ENCODE measurements around the gene CDKL2. TPM values are rescaled to one million over a fixed set of nuclear protein-coding genes. Genes with fewer than 3 reads are reported as not detected.

The CDKL2 gene
- total and polyA plus RNA-seq, 9 of the 15 experiments (the other 6 are each of a cell fraction or from before 2014, with no cell fraction given) = 0.01 to 0.16 TPM; not detected in 7

GRCh38 chr4:75672461-75673026 lies 42.2 kb upstream of the CDKL2 start (continued):
- TF ChIP-seq XRCC3 (IDR thresholded peaks at IDR 0.05) (no peak), BDP1 (IDR thresholded peaks at IDR 0.05; ENCODE audit: insufficient read depth, insufficient read length) (no peak), KDM1A (IDR thresholded peaks at IDR 0.05) (0 out of 4 replicates have a peak, but pooled peaks of 1 of the 2 experiments have one; percentile 35), SPI1 (IDR thresholded peaks at IDR 0.05; ENCODE audit: borderline replicate concordance, low read depth, low read length) (0 out of 2 replicates have a peak, but pooled peaks have one; percentile 12), CREB5 (CRISPR knock-in tag; IDR thresholded peaks at IDR 0.05) (no peak), ETV6 (IDR thresholded peaks at IDR 0.05; ENCODE audit: borderline replicate concordance in 1 of 2, low read depth in 2 of 2, low read length in 1 of 2) (no peak), ETV6 (CRISPR knock-in tag; IDR thresholded peaks at IDR 0.05; ENCODE audit: borderline replicate concordance) (0 out of 2 replicates have a peak, but pooled peaks have one; percentile 16), ADNP (tag; IDR thresholded peaks at IDR 0.05) (no peak), FOXO4 (CRISPR knock-in tag; IDR thresholded peaks at IDR 0.05) (no peak), ZMIZ1 (IDR thresholded peaks at IDR 0.05; ENCODE audit: low read depth in 2 of 2, low read length in 2 of 2) (no peak), BCL6 (CRISPR knock-in tag; IDR thresholded peaks at IDR 0.05) (no peak), ARID3A (IDR thresholded peaks at IDR 0.05; ENCODE audit: borderline replicate concordance, low read depth, low read length) (no peak), THRA (IDR thresholded peaks at IDR 0.05) (no peak), ZNF431 (CRISPR knock-in tag; IDR thresholded peaks at IDR 0.05) (no peak), ZBTB8A (IDR thresholded peaks at IDR 0.05; ENCODE audit: partially characterized antibody) (no peak), NFXL1 (CRISPR knock-in tag; IDR thresholded peaks at IDR 0.05) (0 out of 2 replicates have a peak, but pooled peaks have one; percentile 38), ZBTB1 (CRISPR knock-in tag; IDR thresholded peaks at IDR 0.05; ENCODE audit: borderline replicate concordance, low read depth) (peak; percentile 30), BRD4 (IDR thresholded peaks at IDR 0.05) (peak; percentile 41; the same call in 1 of the 2 replicates), ZNF23 (CRISPR knock-in tag; IDR thresholded peaks at IDR 0.05) (no peak), RFX7 (CRISPR knock-in tag; IDR thresholded peaks at IDR 0.05) (no peak)

All from K562 (cell line).